ENCODE results near the gene OR2AK2.

The OR2AK2 gene

GRCh38 chr1:247962911-247963588, 2.0 kb upstream of the OR2AK2 start:
- Histone ChIP-seq H3K9me3 (ENCODE audit: insufficient read depth, low read length) (no peaks in the 10 kb centered on the region), H3K9ac (ENCODE audit: low read length) (no peak overlapping the region), H3K4me3 (ENCODE audit: insufficient read depth, low read length, poor library complexity, severe bottlenecking) (no peak overlapping the region), H4K20me1 (ENCODE audit: low read depth, low read length) (no peaks in the 10 kb centered on the region), H3K36me3 (ENCODE audit: low read length) (no peaks in the 10 kb centered on the region), H3F3A (ENCODE audit: insufficient read depth) (no peaks in the 10 kb centered on the region), H3K9me2 (replicated peaks; ENCODE audit: insufficient read depth, low read length) (no peaks in the 10 kb centered on the region), H3K27me3 (ENCODE audit: low read length) (no peaks in the 10 kb centered on the region), H2AFZ (ENCODE audit: low read depth, low read length, severe bottlenecking) (no peak overlapping the region), H3K4me2 (ENCODE audit: low read depth, low read length, poor library complexity, severe bottlenecking) (no peak overlapping the region), H3K27ac (ENCODE audit: low read depth, low read length) (no peak overlapping the region), H3K79me2 (ENCODE audit: insufficient read depth, low read length) (no peaks in the 10 kb centered on the region)
- TF ChIP-seq EZH2phosphoT487 (conservative IDR thresholded peaks at IDR 0.05; ENCODE audit: low read length) (no peak), CTCF (IDR thresholded peaks at IDR 0.05; ENCODE audit: insufficient read depth, low read length, poor library complexity, severe bottlenecking) (no peak)

GRCh38 chr1:247966532-247967204, 1.6 kb downstream of the OR2AK2 start:
- Histone ChIP-seq H3K9me2 (replicated peaks; ENCODE audit: insufficient read depth, low read length) (no peaks in the 10 kb centered on the region), H3K4me2 (ENCODE audit: low read depth, low read length, poor library complexity, severe bottlenecking) (no peak overlapping the region), H3K27ac (ENCODE audit: low read depth, low read length) (no peak overlapping the region), H2AFZ (ENCODE audit: low read depth, low read length, severe bottlenecking) (no peak overlapping the region), H4K20me1 (ENCODE audit: low read depth, low read length) (no peaks in the 10 kb centered on the region), H3F3A (ENCODE audit: insufficient read depth) (no peaks in the 10 kb centered on the region), H3K9me3 (ENCODE audit: insufficient read depth, low read length) (no peaks in the 10 kb centered on the region), H3K9ac (ENCODE audit: low read length) (no peak overlapping the region), H3K79me2 (ENCODE audit: insufficient read depth, low read length) (no peaks in the 10 kb centered on the region), H3K4me3 (ENCODE audit: insufficient read depth, low read length, poor library complexity, severe bottlenecking) (no peak overlapping the region), H3K27me3 (ENCODE audit: low read length) (no peaks in the 10 kb centered on the region), H3K36me3 (ENCODE audit: low read length) (no peaks in the 10 kb centered on the region)
- TF ChIP-seq EZH2phosphoT487 (conservative IDR thresholded peaks at IDR 0.05; ENCODE audit: low read length) (no peak), CTCF (IDR thresholded peaks at IDR 0.05; ENCODE audit: insufficient read depth, low read length, poor library complexity, severe bottlenecking) (no peak)

- H3K4me2 ChIP-seq (ENCODE audit: low read depth, low read length, poor library complexity, severe bottlenecking), result no peak overlapping the region
These were observed 28.0 kb downstream of the OR2AK2 start for GRCh38 chr1:247992986-247993385.

More at GRCh38 chr1:247992986-247993385, 28.0 kb downstream of the OR2AK2 start:
- Histone ChIP-seq H3K36me3 (ENCODE audit: low read length) (no peaks in the 10 kb centered on the region), H3K79me2 (ENCODE audit: insufficient read depth, low read length) (no peaks in the 10 kb centered on the region), H3K9ac (ENCODE audit: low read length) (no peak overlapping the region), H2AFZ (ENCODE audit: low read depth, low read length, severe bottlenecking) (no peak overlapping the region), H3K4me3 (ENCODE audit: insufficient read depth, low read length, poor library complexity, severe bottlenecking) (no peak overlapping the region), H3K9me2 (replicated peaks; ENCODE audit: insufficient read depth, low read length) (no peaks in the 10 kb centered on the region), H3K27me3 (ENCODE audit: low read length) (no peaks in the 10 kb centered on the region), H3K27ac (ENCODE audit: low read depth, low read length) (no peak overlapping the region), H4K20me1 (ENCODE audit: low read depth, low read length) (no peaks in the 10 kb centered on the region), H3K9me3 (ENCODE audit: insufficient read depth, low read length) (no peaks in the 10 kb centered on the region), H3F3A (ENCODE audit: insufficient read depth) (no peaks in the 10 kb centered on the region)
- no peak for TF ChIP-seq CTCF (IDR thresholded peaks at IDR 0.05; ENCODE audit: insufficient read depth, low read length, poor library complexity, severe bottlenecking)
- TF ChIP-seq EZH2phosphoT487 (conservative IDR thresholded peaks at IDR 0.05; ENCODE audit: low read length), result no peak
